H1 (cell line): ENCODE results near the gene MAGIX.

Source experiments
- GABPA ChIP-seq: IDR thresholded peaks from 2 replicates; pipeline ENCODE4 v1.6.1; 2011; ENCODE audit warnings: mild to moderate bottlenecking, low read length, moderate library complexity, borderline replicate concordance; ENCODE audit not compliant: insufficient read depth
- TF ChIP-seq, protein P1 (sequence below), 3 experiments: IDR thresholded peaks; 1 replicate in 2 of 3; 2 replicates in 1 of 3; pipeline versions ENCODE4 v1.5.1 to v1.6.1; 2011; ENCODE audit warnings: low read length in 3 of 3, mild to moderate bottlenecking in 3 of 3, inconsistent platforms in 2 of 3, low read depth in 1 of 3, moderate library complexity in 1 of 3; ENCODE audit not compliant: insufficient read depth in 1 of 3; ENCODE audit errors: control extremely low read depth in 1 of 3

DNA sequence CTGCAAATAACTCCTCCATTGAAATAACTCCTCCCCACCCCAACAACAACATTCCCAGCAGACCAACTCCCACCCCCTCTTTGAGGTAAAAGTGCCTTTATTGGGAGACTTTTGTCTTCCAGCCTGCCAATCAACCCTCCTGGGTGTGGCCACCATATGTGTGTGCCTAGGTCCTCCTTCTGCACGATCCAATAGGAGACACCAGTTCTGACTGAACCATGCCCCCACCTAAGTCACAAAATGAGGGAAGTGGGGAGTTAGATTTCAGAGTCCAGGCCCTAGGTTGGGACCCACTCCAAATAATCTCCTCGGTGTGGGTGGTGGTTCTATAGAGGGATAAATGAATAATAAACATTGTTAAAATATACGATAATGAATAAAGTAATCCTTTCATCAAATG, 12.2 kb downstream of the MAGIX start:
- no peak for TF ChIP-seq GABPA
- TF ChIP-seq, protein P1, sequence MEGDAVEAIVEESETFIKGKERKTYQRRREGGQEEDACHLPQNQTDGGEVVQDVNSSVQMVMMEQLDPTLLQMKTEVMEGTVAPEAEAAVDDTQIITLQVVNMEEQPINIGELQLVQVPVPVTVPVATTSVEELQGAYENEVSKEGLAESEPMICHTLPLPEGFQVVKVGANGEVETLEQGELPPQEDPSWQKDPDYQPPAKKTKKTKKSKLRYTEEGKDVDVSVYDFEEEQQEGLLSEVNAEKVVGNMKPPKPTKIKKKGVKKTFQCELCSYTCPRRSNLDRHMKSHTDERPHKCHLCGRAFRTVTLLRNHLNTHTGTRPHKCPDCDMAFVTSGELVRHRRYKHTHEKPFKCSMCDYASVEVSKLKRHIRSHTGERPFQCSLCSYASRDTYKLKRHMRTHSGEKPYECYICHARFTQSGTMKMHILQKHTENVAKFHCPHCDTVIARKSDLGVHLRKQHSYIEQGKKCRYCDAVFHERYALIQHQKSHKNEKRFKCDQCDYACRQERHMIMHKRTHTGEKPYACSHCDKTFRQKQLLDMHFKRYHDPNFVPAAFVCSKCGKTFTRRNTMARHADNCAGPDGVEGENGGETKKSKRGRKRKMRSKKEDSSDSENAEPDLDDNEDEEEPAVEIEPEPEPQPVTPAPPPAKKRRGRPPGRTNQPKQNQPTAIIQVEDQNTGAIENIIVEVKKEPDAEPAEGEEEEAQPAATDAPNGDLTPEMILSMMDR (IDR thresholded peaks at IDR 0.05; ENCODE audit: control extremely low read depth in 1 of 3, insufficient read depth in 1 of 3, low read depth in 1 of 3, low read length in 3 of 3), result no peak
